IPS-15b (cell line): ENCODE measurements around the gene EEPD1.

ENCODE experiments used
- H3K27me3 ChIP-seq: one replicate; pipeline ENCODE4 v1.6.1; 2013; ENCODE audit warnings: low read length; ENCODE audit not compliant: control insufficient read depth, insufficient read depth
- H3K36me3 ChIP-seq: one replicate; pipeline ENCODE4 v1.6.1; 2013; ENCODE audit warnings: low read length; ENCODE audit not compliant: control insufficient read depth, insufficient read depth
- H3K4me1 ChIP-seq: one replicate; pipeline ENCODE4 v1.6.1; 2013; ENCODE audit warnings: mild to moderate bottlenecking, low read length; ENCODE audit not compliant: control insufficient read depth, insufficient read depth
- H3K4me3 ChIP-seq: one replicate; pipeline ENCODE4 v1.5.1; 2013; ENCODE audit warnings: low read depth, low read length
- H3K9ac ChIP-seq: one replicate; pipeline ENCODE4 v1.6.1; 2013; ENCODE audit warnings: low read depth, mild to moderate bottlenecking, low read length
- H3K9me3 ChIP-seq: one replicate; pipeline ENCODE4 v1.6.1; 2013; ENCODE audit warnings: mild to moderate bottlenecking, low read length; ENCODE audit not compliant: control insufficient read depth, insufficient read depth

Gene EEPD1

DNA sequence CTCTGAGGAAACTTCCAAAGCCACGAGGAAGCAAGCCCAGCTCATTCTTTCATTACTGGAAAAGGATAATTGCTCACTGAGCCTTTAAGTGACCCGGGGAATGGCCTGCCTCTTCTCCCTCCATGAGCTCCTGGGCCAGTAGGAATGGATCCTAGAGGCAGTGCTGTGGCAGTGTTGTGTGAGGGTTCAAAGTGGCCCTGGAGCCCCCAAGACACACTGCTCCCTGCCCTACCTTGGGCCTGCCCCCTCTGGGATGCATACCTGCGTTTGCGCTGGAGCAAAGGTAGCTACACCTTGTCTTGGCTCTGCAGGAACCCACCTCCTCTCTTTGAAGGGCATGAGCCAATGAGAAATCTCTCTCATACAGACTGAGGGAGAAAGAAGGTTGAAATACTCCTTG is 120.8 kb downstream of the EEPD1 start:
- Histone ChIP-seq H3K9me3 (no peaks in the 10 kb centered on the region), H3K4me1 (peaks cover 17% of the 10 kb centered on the region), H3K9ac (no peak overlapping the region), H3K36me3 (no peaks in the 10 kb centered on the region), H3K4me3 (no peak overlapping the region), H3K27me3 (no peaks in the 10 kb centered on the region)

DNA sequence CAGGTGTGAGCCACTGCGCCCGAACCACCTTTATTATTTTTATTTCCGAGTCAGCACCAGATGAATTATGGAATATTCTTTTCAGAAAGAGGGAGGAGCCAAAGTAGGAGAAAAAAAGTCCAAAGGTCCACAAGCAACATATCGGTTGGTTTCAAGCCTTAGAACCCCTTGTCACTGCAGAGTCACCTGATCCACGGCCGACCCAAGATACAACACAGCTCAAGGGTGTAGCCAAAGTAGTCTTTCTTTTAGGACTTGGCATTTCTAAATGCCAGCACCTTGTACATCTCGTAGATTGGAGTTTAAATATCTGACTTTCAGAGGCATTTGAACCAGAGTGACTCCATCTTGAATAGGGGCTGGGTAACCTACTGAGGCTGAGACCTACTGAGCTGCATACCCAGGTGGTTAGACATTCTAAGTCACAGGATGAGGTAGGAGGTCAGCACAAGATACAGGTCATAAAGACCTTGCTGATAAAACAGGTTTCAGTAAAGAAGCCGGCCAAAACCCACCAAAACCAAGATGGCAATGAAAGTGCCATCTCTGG is 122.8 kb downstream of the EEPD1 start:
- H3K9me3 ChIP-seq, result no peaks in the 10 kb centered on the region
- H3K4me1 ChIP-seq, result peaks cover 33% of the 10 kb centered on the region
- no peaks in the 10 kb centered on the region for H3K27me3 ChIP-seq
- no peak overlapping the region for H3K4me3 ChIP-seq
- no peak overlapping the region for H3K9ac ChIP-seq
- H3K36me3 ChIP-seq, result no peaks in the 10 kb centered on the region

DNA sequence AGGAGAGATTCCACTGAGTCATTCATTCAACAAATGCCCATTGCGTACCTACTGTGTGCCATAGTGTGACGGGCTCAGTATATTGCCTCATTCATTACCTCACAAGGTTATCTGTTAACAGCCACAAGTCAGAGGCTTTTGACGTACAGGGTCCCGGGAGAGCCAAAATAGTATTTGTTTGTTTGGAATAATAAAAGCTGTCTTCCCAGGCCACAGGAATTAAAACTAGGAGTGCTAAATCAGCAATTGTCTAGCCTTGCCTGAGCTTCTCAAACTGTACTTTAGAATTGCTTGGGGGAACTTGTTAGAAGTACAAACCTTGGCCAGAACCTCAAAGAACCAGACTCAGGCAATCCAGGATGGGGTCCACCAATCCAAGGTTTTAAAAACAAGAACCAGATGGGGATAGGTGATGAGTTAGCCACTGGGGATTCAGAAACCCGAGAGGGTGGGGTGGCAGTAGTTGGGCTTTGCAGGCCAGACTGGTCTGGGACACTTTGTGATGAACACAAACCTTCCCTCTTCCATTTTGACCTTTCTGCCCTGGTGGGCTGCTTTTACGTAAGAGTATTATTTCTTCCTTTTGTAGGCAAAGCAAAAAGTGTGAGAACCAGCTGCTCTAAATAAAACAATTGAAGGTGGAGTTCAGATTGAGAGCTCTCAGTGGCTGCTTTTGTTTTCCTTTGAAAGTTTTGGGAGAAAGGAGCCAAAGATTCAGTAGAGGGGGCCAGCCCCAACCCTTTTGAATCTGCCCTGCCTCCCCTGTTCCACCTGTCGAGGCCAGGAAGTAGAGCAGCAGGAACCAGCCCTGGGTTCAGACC is 123.6 kb downstream of the EEPD1 start:
- H3K9me3 ChIP-seq, result no peaks in the 10 kb centered on the region
- H3K4me3 ChIP-seq, result no peak overlapping the region
- H3K36me3 ChIP-seq, result no peaks in the 10 kb centered on the region
- no peaks in the 10 kb centered on the region for H3K27me3 ChIP-seq
- H3K4me1 ChIP-seq, result peaks cover 42% of the 10 kb centered on the region
- H3K9ac ChIP-seq, result no peak overlapping the region

DNA sequence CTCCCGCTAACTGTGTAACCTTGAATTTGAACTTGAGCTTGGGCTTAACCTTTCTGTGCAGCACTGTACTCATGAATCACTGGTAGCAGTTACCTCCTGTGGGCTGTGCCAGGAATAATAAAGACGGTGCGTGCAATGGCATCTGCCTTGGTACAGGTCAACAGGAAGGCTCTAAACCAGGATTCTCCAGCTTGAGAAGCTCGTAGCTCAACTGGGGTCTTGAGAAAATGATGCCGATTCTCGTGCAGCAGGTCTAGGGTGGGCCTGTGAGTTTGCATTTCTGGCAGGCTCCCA is 124.1 kb downstream of the EEPD1 start:
- H3K4me3 ChIP-seq, result no peak overlapping the region
- H3K27me3 ChIP-seq, result no peaks in the 10 kb centered on the region
- H3K9ac ChIP-seq, result no peak overlapping the region
- no peaks in the 10 kb centered on the region for H3K9me3 ChIP-seq
- H3K4me1 ChIP-seq, result peaks cover 47% of the 10 kb centered on the region
- no peaks in the 10 kb centered on the region for H3K36me3 ChIP-seq

DNA sequence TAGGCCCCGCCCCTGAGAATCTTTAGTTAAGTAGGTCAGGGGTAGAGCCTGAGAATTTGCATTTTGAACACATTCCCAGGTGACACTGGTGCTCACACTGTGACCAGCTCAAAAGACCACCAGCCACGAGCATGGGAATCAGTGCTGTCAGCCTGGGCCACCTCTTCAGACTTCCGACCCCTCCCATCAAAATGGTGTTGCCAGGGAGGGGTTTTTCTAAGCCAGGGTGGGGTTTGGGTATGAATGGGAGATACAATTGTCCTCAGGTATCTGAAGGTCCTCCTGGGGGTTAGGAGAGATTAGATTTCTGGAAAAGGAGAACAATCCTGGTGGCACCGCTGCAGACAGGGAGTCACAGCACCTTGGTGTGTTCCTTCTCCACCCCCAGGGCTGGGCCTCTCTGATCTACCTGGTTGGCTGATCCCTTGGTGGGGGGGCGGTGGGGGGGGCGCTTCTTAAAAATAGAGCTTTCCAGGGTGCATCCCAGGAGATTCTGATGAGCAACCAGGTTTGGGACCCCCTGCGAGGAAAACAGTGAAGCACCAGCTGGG is 125.1 kb downstream of the EEPD1 start:
- no peaks in the 10 kb centered on the region for H3K36me3 ChIP-seq
- H3K27me3 ChIP-seq, result no peaks in the 10 kb centered on the region
- no peak overlapping the region for H3K9ac ChIP-seq
- H3K4me3 ChIP-seq, result no peak overlapping the region
- peaks cover 51% of the 10 kb centered on the region for H3K4me1 ChIP-seq
- no peaks in the 10 kb centered on the region for H3K9me3 ChIP-seq

DNA sequence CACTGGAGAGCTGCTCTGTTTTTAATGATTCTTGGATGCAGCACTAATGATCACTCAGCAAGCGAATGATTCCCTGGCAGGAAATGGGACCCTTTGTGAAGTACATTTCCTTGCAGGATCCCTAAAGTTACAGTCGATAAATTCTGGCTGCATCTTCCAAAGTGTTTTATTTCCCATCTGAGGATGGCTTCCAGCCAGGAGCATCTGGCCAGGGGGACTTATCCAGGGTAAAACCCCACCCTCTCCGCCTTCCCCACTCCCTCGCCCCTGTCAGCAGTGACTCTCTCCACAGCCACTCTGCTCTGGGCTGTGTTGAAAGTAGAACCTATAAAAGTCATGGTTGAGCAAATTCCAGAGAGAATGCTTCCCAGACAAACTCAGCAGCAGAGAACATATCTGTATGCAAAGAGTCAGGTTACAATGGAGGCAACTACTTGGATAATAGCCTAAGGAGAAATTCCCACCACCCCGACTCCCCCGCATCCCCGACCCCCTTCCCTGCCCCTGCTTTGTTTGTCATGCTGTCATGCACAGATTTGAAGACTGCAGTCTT is 125.6 kb downstream of the EEPD1 start:
- Histone ChIP-seq H3K36me3 (peaks cover under 1% of the 10 kb centered on the region), H3K4me3 (peak overlapping the region; percentile 6), H3K9ac (no peak overlapping the region), H3K9me3 (no peaks in the 10 kb centered on the region), H3K4me1 (peaks cover 55% of the 10 kb centered on the region), H3K27me3 (no peaks in the 10 kb centered on the region)

DNA sequence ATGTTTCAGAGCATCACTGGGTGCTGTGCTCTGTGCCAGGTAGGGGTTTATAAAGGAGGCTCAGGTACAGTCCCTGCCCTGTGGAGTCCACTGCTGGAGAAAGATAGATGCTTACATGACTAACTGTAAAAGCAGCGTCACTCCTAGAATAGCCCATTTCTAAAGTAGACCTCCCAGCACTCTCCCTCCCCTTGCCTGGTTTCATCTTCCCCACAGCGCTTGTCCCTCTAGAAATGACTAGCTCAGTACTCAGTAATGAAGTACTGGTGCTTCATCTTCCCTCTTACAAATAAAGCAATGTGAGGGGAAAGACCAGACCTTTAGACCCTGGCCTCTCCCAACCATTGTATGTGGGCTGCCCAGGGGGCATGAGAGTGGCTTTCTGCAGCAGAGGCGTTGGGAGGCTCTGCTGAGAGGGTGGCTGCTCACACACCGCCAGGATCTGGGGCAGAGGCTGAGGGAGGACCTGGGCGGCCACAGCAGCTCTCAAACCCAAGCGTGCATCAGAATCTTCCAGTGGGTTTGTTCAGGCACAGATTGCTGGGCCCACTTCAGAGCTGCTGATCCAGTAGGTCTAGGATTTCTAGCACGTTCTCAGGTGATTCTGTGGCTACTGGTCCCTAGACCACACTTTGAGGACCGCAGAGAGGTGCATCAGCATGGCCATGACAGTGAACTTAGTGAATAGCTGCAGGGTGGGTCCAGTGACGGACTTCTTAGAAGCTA is 126.3 kb downstream of the EEPD1 start:
- H3K4me1 ChIP-seq, result peaks cover 55% of the 10 kb centered on the region
- H3K27me3 ChIP-seq, result no peaks in the 10 kb centered on the region
- H3K9me3 ChIP-seq, result no peaks in the 10 kb centered on the region
- peaks cover 2% of the 10 kb centered on the region for H3K36me3 ChIP-seq
- H3K9ac ChIP-seq, result peak overlapping the region; percentile 29
- no peak overlapping the region for H3K4me3 ChIP-seq

DNA sequence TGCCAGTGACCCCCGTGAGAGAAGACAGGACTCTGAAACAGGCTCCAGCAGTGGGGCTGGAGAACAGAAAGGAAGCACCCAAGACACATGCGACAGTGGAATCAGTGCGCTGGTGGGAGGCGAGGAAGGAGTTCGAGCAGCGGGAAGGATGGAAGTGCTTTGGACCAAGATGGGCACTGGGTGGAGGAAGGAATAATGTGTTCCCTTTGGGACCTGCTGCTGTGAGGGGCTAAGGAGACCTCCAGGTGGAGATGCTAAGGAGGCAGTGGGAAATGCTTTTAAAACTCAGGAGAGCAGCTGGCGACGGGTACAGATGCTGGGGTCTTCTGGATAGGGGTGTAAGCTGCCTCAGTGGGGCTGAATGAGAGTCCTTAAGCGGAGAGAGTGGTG is 126.9 kb downstream of the EEPD1 start:
- H3K27me3 ChIP-seq, result no peaks in the 10 kb centered on the region
- peaks cover 55% of the 10 kb centered on the region for H3K4me1 ChIP-seq
- H3K9ac ChIP-seq, result peak overlapping the region; percentile 29
- peaks cover 2% of the 10 kb centered on the region for H3K36me3 ChIP-seq
- H3K9me3 ChIP-seq, result no peaks in the 10 kb centered on the region
- no peak overlapping the region for H3K4me3 ChIP-seq

DNA sequence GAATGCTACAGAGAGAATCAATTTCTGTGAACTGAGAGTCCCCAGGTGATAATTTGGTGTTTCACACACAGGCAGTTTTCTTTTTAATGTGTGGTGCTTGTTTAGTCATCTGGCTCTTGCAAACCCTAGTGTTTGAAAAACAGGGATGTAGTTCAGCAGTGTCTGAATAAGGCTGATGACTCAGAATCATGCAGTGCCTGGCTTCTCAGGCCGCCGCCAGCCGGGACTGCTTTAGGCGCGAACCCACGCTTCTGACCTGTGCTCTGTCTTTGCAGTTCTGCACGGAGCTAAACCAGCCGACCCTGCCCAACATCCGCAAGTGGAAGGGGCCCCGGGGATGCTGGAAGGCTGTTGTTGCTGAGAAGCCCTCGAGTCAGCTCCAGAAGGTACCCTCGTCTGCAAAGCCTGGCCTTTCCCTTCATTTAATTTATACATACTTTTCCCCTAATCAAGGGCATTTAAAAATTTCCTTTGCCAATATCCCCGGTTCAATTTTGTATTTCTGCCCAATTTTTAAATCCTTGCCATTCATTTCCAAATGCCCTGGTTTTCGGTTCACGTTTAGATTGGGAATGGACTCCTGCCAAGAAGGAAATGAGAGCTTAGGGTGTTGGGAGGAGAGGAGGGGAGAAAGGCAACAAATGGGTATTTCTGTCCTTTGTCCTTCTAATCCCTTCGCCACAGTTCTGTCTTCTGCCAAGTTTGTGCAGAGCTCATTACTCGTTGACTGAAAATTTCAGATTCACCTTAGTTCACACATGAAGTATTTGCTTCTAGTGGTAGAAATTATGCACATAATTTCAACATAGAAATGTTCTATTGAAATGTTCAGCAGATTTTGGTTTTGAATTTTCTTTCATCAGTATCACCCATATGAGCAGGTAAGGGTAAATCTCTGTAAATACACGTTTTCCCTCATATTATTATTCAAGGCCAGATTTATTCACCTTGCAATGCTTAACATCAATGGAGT is 128.1 kb downstream of the EEPD1 start:
- Histone ChIP-seq H3K27me3 (no peaks in the 10 kb centered on the region), H3K4me1 (peaks cover 55% of the 10 kb centered on the region), H3K4me3 (peak overlapping the region; percentile 13), H3K36me3 (peaks cover 2% of the 10 kb centered on the region), H3K9me3 (no peaks in the 10 kb centered on the region), H3K9ac (no peak overlapping the region)

DNA sequence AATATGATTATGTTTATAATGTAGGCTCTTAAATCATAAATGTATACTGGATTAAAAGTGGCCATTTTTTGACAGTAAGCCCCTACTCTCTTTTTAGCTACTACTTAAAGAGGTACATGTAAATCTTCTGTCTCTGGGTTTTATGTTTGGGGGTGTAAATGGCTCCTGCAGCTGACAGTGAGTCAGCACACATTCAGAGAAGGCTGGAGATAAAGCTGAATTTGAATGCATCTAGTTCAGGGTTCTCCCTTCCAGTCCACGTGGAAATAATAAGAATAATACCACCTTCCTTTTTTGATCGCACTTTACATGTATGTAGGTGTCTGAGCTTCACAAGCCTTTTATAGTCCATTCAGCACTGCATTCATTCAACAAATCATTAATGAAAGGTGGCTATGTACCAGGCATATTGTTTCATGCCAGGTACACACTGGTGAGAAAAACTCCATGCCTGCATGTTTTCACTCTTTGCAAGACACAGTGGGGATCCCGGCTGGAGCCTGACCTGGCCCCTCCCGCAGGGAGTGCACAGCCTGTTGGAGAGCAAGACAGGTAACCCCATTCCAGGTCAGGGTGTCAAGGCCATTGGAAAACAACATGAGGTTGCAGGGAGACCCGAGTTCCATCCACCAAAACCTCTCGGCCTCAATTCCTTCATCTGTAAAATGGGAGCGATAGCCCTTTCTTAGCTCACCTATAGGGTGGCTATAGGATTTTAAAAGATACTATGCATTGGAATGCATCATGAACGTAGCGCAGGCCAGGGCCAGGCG is 129.1 kb downstream of the EEPD1 start:
- H3K9ac ChIP-seq, result no peak overlapping the region
- H3K27me3 ChIP-seq, result no peaks in the 10 kb centered on the region
- no peaks in the 10 kb centered on the region for H3K9me3 ChIP-seq
- H3K4me3 ChIP-seq, result no peak overlapping the region
- H3K4me1 ChIP-seq, result peaks cover 54% of the 10 kb centered on the region
- H3K36me3 ChIP-seq, result peaks cover 2% of the 10 kb centered on the region
